GM18499 (cell line): Measurements from ENCODE around the gene CCN6.

Experiments used
- ATAC-seq: cut with Tn5 transposase; IDR thresholded peaks from one replicate; pipeline ENCODE4 v1.9.1; 2021; ENCODE audit warnings: moderate number of reproducible peaks; ENCODE audit not compliant: insufficient read depth, unreplicated experiment

CCN6 gene

DNA sequence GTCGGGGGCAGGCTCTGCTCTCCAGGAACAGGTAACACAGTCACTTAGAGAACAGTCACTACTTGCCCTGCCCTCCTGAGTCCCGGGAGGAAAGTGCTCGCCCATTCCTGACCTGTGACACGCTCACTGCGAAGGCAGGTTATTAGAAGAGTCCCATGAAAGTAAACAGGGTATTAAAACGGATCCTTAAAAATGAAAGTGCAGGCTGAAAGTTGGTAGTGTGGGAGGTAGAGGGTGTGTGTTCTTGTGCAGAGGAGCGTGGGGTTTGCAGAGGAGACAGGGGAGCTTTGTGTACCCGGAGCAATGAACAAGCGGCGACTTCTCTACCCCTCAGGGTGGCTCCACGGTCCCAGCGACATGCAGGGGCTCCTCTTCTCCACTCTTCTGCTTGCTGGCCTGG is at the start of gene CCN6:
Gene CCN6, plus strand, starts transcription at position 104 of the 400 bp plus-strand sequence. Its CDS starts 254 bp downstream, at position 358.
- ATAC-seq: no peak

DNA sequence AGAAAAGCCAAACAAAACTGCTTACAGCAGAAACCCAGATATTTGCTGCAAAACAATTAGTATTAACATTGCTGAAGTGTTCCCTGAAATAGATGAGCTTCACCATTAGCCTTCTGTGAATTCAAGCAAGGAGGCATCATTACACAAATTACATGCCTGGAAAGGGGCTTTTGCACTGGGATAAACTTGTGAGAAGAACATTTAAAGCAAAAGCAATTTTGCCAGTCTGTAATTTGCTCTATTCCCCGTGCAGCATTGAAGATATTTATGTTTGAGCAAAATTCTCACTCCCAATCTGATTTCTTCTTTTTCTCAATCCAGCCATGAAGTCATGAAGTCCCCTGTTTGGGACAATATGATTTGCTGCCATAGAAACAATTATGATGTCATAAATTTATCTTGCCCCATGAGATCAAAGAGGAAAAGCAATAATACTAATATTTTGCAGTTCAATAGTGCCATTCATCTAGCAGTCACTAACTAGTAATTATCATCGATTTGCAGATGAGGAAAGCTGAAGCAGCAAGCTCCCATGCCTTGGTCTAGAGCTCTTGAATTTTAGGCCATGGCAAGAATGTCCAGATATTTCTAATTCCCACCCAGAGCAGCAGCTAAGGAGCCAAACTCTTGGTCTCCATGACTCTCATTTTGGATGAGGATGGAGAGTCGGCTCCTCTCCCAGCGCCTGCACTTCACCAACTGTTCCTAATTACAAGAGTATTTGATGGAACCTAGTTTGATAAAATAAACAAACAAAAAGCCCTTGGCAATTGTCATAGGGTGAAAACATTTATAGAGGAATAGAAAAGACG is 49.5 kb upstream of the CCN6 start:
- no peak for ATAC-seq

DNA sequence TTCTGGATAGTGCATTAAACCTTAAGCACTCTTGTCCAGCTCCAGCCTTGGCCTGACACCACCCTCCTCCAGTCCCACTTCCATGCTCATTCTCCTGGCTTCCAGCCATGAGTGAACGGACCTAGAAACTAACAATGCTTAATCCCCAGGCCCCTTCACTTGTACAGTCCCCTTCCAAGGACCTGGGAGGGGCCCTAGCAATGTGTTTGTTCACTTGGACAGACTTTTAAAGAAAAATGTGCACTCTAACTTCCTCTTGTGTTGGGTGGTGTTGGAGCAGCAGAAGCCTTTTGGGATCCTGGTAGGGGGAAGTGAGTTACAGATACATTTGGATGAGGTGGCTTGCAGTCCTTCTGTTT is 48.9 kb upstream of the CCN6 start:
- ATAC-seq: no peak

DNA sequence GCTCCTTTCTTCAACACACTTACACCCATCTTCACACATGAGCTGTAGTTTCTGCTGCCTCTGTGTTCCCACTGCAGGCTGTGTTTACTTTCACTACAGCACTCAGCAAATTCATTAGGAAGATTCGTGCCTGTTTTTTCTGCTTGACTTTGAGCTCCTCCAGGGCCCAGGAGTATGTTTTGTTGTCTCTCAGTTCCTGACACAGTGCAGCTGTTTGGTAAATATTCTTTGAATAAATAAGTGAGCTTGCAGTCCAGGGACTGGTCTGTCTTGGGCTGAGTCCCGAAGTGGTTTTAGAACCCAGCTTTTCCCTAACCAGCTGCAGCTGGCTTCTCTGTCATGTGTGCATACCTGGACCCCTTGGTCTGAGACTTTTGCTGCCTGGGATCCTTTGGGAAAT is 46.6 kb upstream of the CCN6 start:
- no peak for ATAC-seq

DNA sequence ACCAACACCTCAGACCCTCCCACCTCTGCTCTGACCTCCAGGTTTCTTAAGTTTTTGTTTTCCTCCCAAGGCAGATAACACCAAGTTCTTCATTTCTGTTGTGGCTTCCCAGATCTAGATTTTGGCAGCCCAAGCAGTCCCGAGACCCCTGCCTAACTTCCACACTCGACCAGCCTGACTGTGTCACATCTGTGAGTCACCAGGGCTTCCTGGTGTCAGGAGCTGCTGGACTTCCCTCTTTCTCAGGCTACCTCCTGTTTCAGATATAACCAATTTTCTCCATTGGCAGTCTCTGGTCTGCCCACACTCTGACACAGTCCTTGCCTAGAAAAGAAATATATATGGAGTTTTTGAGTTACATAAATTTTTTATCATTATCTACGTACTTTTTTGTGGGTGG is 46.1 kb upstream of the CCN6 start:
- no peak for ATAC-seq

DNA sequence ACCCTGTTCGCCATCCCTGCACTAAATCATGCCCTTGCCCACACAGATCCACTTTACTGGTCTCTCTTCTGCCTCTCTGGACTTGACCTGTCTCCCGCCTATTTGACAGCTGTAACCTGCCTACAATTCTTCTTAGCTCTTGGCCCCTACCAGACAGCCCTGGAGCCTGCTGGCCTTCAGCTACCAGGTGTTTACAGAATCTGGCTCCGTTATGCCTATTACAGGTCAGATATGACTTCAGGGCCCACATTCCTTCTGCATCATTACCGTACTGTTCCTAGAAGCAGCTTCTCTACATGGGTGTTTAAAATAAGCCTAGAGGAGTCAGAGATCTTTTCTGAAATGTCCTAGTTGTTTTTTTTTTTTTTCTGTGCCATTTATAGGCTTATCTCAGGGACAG is 45.4 kb upstream of the CCN6 start:
- ATAC-seq: no peak

DNA sequence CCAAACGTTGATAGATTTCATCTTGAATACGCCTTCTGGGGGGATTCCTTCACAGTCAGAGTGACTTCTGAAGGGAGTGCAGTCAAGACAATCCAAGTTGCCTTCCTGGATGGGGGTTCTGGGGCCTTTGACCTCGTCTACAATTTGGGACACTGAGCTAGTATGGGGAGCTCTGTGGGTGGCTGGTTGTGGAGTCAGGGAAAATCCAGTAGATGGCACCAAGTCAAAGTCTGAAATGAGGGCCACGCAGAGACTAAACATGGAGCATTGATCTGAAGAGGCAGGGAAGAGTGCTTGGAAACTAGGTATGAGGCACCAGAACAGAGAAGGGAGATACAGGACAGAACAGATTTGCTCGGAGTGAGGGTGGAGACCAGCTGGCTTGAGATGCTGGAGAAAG is 43.6 kb upstream of the CCN6 start:
- ATAC-seq: no peak

DNA sequence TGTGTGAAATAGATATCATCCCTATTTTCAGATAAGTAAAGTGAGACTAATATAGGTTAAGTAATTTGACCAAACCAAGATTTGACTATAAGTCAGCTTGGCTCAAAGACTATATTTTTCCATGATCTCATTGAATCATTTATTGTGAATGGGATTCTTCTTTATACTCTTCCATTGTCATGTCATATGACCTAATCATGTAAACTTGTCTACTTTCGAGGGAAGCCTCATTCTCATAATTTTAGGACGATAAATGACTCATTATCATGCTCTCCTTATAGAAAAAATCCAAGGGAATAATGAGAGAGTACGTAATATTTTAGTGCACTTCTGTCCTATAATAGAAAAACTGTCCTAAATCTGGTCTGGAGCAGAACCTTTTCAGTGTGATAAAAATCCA is 40.9 kb upstream of the CCN6 start:
- no peak for ATAC-seq

DNA sequence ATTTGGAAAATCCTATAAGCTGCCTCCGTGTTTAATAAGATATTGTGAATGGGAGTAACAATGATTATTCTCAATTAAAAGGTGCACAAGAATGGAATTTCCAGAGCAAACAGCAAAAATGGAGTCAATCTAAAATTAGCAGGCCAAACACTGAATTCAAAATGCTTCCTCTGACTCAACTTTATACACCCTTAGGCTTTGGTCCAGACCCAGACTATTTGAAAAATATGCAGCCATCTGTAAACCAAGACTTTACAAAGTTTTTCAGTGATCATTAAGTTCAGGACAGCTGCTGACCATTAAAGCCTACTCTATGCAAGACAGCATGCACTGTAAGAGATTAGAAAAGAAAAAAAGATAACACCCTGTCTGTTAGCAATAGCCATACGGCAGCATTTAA is 39.4 kb upstream of the CCN6 start:
- no peak for ATAC-seq

DNA sequence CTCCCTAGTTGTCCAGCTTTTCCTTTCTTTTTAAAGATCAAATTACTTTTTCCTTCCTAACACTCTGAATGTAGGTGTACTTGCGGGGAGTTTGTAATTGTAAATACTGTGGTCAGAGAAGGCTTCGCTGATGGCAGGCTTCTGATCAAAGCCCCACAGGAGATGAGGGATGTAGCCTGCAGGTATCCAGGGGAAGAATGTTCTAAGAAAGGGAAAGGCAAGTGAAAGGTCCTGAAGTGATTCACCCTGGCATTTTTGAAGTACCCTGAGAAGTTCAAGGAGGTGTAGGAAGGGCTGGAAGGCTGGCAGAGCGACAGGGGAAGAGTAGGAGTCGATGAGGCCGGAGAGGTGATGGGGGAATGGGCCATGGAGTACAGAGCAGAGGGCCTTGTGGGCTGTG is 38.2 kb upstream of the CCN6 start:
- ATAC-seq: no peak

DNA sequence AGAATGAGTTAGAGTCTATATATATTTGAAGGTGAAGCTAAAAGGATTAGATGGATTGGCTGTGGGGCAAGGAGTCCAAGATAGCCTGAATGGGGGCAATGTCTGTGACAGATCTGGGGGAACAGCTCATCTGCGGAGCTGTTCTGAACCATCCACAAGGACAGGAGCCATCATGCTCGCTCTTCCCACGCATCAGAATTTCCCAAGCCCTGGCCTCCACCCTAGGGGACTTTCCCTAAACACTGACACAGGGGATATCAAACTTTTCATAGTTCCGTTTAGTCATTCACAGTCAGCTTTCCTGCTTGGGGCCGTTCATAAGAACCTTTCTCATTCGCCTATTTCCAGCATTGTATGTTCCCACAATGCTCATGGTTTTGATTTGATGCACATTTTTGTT is 37.6 kb upstream of the CCN6 start:
- ATAC-seq: no peak

DNA sequence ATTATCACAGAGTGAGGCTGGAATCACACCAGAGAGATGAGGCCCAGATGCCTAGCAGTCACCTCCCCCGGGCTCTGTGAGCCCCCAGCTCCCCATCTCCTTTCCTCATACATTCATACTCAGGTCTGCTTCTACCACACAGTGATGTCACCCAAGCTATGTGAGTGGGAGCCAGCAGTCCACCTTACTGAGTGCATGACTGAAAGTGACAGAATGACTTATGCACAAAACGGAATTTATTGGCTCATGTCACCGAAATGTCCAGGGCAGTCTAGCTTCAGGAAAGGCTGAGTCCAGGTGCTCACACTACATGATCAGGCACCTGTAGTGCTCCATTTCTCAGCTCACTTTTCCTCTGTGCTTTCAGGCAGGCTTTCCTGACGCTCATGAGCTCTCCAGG is 36.7 kb upstream of the CCN6 start:
- no peak for ATAC-seq

DNA sequence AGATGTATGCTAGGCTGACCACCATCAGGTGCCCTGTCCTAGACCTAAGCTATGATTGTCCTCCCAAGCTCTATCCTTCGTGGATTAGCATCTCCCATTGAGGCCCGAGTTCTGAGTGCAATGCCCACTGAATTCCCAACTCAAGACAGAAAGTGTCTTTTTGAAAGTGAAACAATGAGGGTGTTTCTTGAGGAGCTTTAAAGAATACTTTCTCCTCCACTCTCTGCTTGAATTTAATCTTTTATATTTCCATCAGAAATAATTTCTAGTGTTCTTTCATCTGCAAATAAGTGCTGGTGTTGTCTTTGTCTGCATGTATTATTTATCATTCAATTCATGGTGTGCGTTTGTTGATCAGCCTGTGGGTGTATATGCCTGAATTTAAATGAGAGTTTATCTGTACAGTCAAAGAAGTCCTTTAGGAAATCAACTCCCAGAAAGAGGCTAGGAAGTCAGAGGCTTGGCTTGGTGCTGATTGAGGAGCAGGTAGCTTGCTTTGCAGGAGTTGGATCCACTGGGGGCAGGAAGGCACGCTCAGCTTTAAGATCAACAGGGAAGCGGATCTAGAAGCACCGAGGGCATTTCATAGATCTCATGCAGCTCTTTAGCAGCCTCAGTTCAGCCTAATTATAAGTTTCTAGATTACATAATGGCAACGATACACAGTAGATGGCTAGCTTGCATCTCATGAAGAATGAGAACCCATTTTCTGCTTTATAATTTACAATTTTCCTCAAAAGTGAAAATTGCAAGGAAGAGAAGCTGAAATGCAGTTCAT is 36.0 kb upstream of the CCN6 start:
- no peak for ATAC-seq

DNA sequence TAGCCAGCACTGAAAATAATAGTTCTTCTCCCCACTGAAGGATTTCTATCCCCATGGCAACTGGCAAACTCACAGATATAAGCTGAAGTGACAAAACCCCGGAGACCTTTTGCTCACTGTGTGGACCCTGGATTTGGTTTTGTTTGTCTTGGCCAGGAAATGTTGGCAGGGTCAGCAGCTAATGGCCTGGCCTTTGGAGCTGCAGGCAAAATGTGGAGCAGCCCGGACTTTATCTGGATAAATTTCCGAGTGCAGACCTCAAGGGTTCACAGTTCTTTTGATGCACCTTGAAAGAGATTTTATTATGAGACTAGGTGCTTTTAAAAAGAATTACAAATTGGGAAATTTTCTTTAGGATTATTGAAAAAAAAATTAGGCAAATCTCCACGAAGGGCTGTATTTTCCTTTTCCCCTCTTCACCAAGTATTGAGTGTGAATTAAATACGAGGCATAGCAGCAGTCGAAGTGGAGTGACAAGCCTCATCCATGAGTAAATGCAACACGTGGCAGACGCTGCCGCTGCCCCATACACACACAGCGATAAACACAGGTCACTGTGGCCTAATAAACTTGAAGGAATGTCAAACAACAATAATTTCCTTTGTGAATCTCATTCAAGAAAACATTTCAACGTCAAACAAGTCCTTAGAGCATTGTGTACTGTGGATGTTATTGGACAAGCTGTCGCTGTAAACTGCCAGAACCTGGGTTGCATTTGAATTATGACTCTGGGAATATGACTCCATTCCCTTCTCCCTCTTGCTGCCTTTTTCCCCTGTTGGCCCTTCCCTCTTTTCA is 35.1 kb upstream of the CCN6 start:
- ATAC-seq: no peak

DNA sequence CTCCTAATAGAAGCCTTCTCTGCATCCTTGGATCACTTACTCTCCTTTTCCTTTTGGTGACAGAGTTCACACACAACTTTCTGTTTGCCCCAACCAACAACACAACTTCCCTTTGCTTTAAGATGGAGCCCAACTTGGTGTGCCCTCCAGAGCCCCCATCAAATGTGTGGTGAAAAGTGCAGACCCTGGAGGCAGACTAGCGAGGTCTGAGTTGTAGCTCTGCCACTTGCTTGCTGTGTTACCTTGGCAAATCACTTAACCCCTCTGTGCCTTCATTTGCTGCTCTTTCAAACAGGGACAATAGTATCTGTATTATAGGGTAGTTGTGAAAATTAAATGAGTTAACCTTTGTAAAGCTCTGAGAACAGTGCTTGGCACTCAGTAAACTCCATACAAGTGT is 34.3 kb upstream of the CCN6 start:
- ATAC-seq: no peak

DNA sequence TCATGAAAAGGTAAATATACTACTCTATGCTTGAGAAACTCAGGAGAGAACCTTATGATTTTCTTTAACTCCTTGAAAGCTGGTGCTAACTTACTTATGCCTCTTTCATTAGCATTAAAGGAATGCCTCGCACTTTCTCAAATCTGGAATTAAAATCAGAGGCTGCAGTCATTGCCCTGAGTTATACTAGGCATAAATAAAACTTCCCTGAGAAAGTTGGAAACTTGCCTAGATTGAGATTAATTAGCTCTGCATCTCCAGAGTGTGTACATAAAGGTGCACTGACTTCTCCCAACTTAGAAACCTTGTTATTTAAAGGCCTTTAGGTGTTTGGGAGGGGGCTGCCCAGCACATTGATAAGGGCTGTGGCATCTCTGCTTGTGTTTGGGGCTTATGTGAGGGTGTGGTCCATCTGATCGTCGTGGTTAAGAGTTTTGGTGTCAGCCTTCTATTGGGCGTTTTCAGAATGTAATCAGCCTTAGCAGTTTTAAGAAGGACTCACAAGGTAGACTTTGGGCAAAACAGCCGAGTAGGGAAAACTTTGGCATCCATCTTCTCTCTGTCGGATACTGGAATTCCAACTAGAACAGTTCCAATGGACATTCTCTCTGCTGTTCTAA is 32.1 kb upstream of the CCN6 start:
- ATAC-seq: no peak

DNA sequence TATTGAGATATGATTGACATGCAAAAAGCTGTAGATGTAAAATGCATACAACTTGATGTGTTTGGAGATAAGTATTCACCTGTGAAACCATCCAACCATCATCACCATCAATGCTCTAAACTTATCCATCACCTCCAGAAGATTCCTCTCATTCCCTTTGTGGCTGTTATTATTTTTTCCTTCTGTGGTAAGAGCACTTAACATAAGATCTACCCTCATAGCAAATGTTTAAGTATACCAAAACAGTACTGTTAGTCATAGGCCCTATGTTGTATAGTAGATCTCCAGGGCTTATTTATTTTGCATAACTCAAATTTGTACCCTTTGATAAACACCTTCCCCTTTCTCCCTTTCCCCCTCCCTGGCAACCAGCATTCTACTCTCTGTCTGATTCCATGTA is 31.2 kb upstream of the CCN6 start:
- no peak for ATAC-seq

DNA sequence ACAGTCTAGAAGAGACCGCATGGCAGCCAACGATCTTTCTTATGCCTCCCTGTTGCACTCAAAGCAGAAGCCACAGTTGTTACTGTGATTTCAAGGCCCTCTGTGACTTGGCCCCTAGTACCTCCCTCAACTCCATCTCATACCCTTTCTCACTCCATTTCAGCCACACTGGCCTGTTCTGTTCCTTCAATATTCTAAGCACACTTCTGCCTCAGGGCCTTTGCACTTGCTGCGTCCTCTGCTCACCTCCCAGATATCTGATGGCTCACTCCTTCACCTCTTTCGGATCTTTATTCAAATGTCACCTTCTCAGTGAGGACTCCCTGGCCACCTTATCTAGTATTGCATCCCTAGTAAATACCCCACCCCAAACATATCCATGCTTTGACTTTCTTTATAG is 29.4 kb upstream of the CCN6 start:
- no peak for ATAC-seq

DNA sequence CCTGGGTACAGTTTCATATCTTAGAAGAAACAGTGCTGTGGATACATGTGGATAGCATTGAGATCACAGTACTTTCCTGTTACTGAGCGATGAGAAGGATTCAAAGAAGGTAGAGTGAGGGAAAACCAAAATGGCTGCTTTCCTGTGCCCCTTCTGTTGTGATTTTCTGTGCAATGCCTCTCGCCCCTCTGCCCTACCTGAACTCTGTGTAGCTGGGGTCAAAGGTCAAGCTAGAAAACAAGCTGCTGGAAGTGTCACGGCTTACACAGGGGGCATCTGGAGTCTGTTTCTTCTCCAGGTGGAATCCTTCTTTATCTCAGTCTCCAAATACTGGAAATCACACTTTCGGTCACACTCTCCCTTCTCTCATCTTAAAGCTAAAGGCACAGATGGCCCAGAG is 27.0 kb upstream of the CCN6 start:
- no peak for ATAC-seq

DNA sequence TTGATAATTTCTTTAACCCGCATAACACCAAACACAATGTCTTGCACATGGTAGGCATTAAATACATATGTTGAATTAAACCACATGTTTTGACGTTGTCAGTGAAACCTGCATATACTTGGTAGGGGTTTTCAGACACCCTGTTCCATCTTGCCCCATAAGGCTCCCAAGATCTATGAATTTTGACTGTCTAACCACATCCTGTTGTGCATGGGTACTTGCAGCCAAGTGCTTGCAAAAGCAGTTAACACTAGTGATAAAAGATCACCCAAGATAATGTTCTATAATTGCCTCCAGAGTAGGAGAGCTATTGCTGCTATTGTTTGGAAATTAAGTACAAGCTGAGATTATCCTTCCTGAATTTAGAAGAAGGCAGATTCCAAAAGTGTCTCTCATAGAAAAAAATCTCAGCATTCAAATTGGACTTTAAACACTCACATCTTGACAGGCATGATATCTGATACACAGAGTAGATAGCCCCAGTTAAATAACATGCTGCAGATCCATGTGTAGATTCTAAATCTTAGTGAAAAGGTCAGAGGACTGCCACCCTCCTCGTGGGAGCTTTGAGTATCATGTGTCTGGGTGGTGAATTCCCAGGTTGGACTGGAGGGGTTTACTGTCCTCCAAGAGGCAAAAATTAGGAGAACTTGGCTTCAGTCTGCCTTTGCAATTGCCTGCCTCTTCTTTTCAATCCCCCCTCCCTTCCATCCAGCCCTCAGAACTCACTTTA is 25.8 kb upstream of the CCN6 start:
- peak; percentile 55 for ATAC-seq
